Urothelium cell line (cell line): ENCODE data around the gene ARL16.

Experiments
- DNase-seq: peaks from one replicate; pipeline ENCODE4 v3.0.0; 2011; ENCODE audit warnings: low spot score, mixed read lengths
- FAIRE-seq: peaks from 2 replicates; lab custom pipeline; 2011; peaks lifted over from hg19 to GRCh38; lab: Jason Lieb, UNC

ARL16 gene

GRCh38 chr17:81713004-81713555, 29.5 kb upstream of the ARL16 start:
- no peak for DNase-seq
- FAIRE-seq = no peak

GRCh38 chr17:81712468-81713003, 28.9 kb upstream of the ARL16 start:
- FAIRE-seq = no peak
- DNase-seq = peak; percentile 76

GRCh38 chr17:81711814-81712467, 28.3 kb upstream of the ARL16 start, which contains the start of gene SLC25A10:
Gene SLC25A10 (plus strand): TSS chr17:81712284. CDS start chr17:81712427, 143 bp downstream.
- DNase-seq (peak; percentile 97), FAIRE-seq (no peak)

- DNase-seq = no peak
- FAIRE-seq = no peak
Observed at GRCh38 chr17:81710514-81711308, 27.1 kb upstream of the ARL16 start.

- DNase-seq = no peak
- FAIRE-seq = no peak
Observed at GRCh38 chr17:81708739-81709185, 25.2 kb upstream of the ARL16 start.

- no peak for FAIRE-seq
Observed at GRCh38 chr17:81707725-81708646, 24.4 kb upstream of the ARL16 start.

GRCh38 chr17:81706757-81707624, 23.4 kb upstream of the ARL16 start:
- DNase-seq (no peak), FAIRE-seq (peak; percentile 17)

More at GRCh38 chr17:81707725-81708646, 24.4 kb upstream of the ARL16 start:
- DNase-seq = no peak

- DNase-seq = no peak
- no peak for FAIRE-seq
Observed at GRCh38 chr17:81706232-81706611, 22.6 kb upstream of the ARL16 start.

- FAIRE-seq (no peak), DNase-seq (no peak)
Observed at GRCh38 chr17:81705518-81706231, 22.1 kb upstream of the ARL16 start.

GRCh38 chr17:81703747-81704654, 20.4 kb upstream of the ARL16 start:
- DNase-seq = no peak
- FAIRE-seq = no peak

- FAIRE-seq (peak; percentile 98), DNase-seq (peak; percentile 99)
Observed at GRCh38 chr17:81702934-81703746, 19.5 kb upstream of the ARL16 start, which contains the start of gene MRPL12. Gene MRPL12 (plus strand): TSS chr17:81703367. CDS start chr17:81703502, 135 bp downstream.

GRCh38 chr17:81701288-81702071, 17.9 kb upstream of the ARL16 start:
- no peak for DNase-seq
- no peak for FAIRE-seq

- no peak for FAIRE-seq
- no peak for DNase-seq
Observed at GRCh38 chr17:81700353-81701287, 17.0 kb upstream of the ARL16 start.

- FAIRE-seq (peak; percentile 9), DNase-seq (no peak)
Observed at GRCh38 chr17:81697261-81698044, 13.9 kb upstream of the ARL16 start.
